Activated naive CD4-positive, alpha-beta T cell treated with anti-CD3 and anti-CD28 coated beads for 36 hours (primary cell): ENCODE results near the gene IKZF3. TPM values are rescaled to one million over a fixed set of nuclear protein-coding genes. Genes with fewer than 3 reads are reported as not detected.

ENCODE experiments used
- CTCF ChIA-PET: fragments of 350-600 bp; sonication (Branson Sonifier 250); formaldehyde crosslinking; loops from one replicate; lab custom pipeline; 2021; ENCODE audit warnings: antibody characterized with exemption; lab: Charles Lee
- DNase-seq: peaks from one replicate; pipeline ENCODE4 v3.0.0-alpha.2; 2020
- H3K27ac Mint-ChIP-seq: one replicate; pipeline ENCODE4 v1.8.0; 2021; ENCODE audit warnings: mild to moderate bottlenecking, mixed read lengths
- H3K27me3 Mint-ChIP-seq: one replicate; pipeline ENCODE4 v1.8.0; 2021; ENCODE audit warnings: low read depth, mixed read lengths
- H3K36me3 Mint-ChIP-seq: one replicate; pipeline ENCODE4 v1.8.0; 2021; ENCODE audit warnings: low read depth, mixed read lengths
- H3K4me1 Mint-ChIP-seq: one replicate; pipeline ENCODE4 v1.8.0; 2021; ENCODE audit warnings: low read depth, mixed read lengths
- H3K4me3 Mint-ChIP-seq: one replicate; pipeline ENCODE4 v1.8.0; 2021; ENCODE audit warnings: mild to moderate bottlenecking, moderate library complexity, mixed read lengths
- H3K9me3 Mint-ChIP-seq: one replicate; pipeline ENCODE4 v1.8.0; 2021; ENCODE audit warnings: mixed read lengths
- intact Hi-C: fragments of 100-400 bp; cut with micrococcal nuclease; formaldehyde crosslinking; loops from one replicate; pipeline ENCODE4 v1.15.1; 2023
- total RNA-seq, 2 experiments: library from RNA; stranded (reverse); gene quantifications; one replicate each; pipeline ENCODE4 v1.2.3, GENCODE V29; 2021

Gene IKZF3
- total RNA-seq, 2 experiments from 2014 or later = 34.2 to 36.1 TPM

GRCh38 chr17:39757931-39758873, 105.9 kb downstream of the IKZF3 start:
- CTCF ChIA-PET = no interaction called here
- intact Hi-C loops = no loop called here
- Mint-ChIP-seq H3K9me3 (no peaks in the 10 kb centered on the region), H3K27ac (peak overlapping the region; percentile 74), H3K4me3 (no peak overlapping the region), H3K4me1 (peaks cover 70% of the 10 kb centered on the region), H3K27me3 (no peaks in the 10 kb centered on the region), H3K36me3 (peaks cover 18% of the 10 kb centered on the region)
- peak; percentile 58 for DNase-seq

- no peak for DNase-seq
- Mint-ChIP-seq H3K9me3 (no peaks in the 10 kb centered on the region), H3K36me3 (peaks cover 11% of the 10 kb centered on the region), H3K27me3 (no peaks in the 10 kb centered on the region), H3K27ac (peak overlapping the region; percentile 74), H3K4me3 (no peak overlapping the region), H3K4me1 (peaks cover 68% of the 10 kb centered on the region)
- intact Hi-C loops = no loop called here
- CTCF ChIA-PET = interaction anchor here (0.9 kb wide), 1 partner anchor 122 kb away, joined by 3 read pairs; no protein-coding TSS in a partner anchor
Observed at GRCh38 chr17:39757176-39757662, 106.9 kb downstream of the IKZF3 start.

GRCh38 chr17:39756380-39757079, 107.6 kb downstream of the IKZF3 start:
- CTCF ChIA-PET = interaction anchor here (0.9 to 1.9 kb wide), 6 partner anchors 10 to 135 kb away, joined by 3 to 16 read pairs (median 3); no protein-coding TSS in a partner anchor
- Mint-ChIP-seq H3K36me3 (peaks cover 11% of the 10 kb centered on the region), H3K4me3 (no peak overlapping the region), H3K27ac (peak overlapping the region; percentile 53), H3K27me3 (no peaks in the 10 kb centered on the region), H3K9me3 (no peaks in the 10 kb centered on the region), H3K4me1 (peaks cover 69% of the 10 kb centered on the region)
- intact Hi-C loops = no loop called here
- no peak for DNase-seq

DNA sequence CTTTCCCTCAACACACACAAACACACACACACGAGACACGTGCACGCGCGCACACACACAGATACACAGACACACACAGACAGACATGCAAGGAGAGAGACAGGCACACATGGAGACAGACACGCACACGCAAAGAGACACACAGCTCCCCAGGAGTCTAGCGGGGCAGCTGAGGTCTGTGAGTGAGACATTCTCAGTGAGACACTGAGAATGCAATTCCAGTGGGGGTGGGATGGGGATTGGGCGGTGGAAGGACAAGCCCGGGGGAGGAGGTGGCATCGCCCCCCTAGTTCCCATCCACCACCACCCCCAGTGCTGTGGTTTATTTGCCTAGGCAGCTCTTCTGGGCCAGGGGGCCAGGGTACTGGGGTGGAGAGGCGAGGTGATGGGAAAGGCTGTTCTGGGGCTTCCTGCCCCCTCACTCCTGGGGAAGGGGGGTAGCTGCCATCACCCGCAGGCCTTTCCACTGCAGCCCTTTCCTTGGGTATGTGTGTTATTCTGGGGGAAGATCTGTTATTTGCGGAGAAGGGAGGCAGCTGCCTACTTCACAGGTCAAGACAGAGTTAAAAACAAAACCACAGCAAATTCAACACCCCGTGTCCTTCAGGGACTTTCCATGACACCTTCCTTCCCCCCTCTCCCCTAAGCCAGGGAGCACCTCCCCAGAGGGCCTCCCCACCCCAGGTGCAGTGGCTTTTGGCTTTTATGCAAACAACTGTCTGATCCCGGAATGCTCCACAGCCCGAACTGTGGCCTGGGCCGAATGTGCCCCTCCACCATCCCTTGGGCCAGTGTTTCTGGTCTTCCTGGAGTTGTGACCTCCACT, 108.3 kb downstream of the IKZF3 start:
- peak overlapping the region; percentile 46 for H3K27ac Mint-ChIP-seq
- H3K9me3 Mint-ChIP-seq = no peaks in the 10 kb centered on the region
- intact Hi-C loops = loop anchor here (2.0 kb wide), 3 partner anchors 25 to 69 kb away; partner anchors contain the start of gene MIEN1
- peak overlapping the region; percentile 30 for H3K4me3 Mint-ChIP-seq
- peaks cover 6% of the 10 kb centered on the region for H3K36me3 Mint-ChIP-seq
- H3K27me3 Mint-ChIP-seq = no peaks in the 10 kb centered on the region
- CTCF ChIA-PET = interaction anchor here (0.6 to 1.9 kb wide), 12 partner anchors 11 to 137 kb away, joined by 3 to 16 read pairs (median 3); no protein-coding TSS in a partner anchor
- H3K4me1 Mint-ChIP-seq = peaks cover 65% of the 10 kb centered on the region
- peak; percentile 51 for DNase-seq

GRCh38 chr17:39754958-39755553, 109.1 kb downstream of the IKZF3 start:
- peaks cover 4% of the 10 kb centered on the region for H3K36me3 Mint-ChIP-seq

GRCh38 chr17:39754161-39754957, 109.8 kb downstream of the IKZF3 start:
- peak overlapping the region; percentile 76 for H3K4me3 Mint-ChIP-seq
- CTCF ChIA-PET = interaction anchor here (0.7 to 1.9 kb wide), 9 partner anchors 22 to 183 kb away, joined by 3 to 16 read pairs (median 3); no protein-coding TSS in a partner anchor
- H3K36me3 Mint-ChIP-seq = peaks cover 4% of the 10 kb centered on the region
- H3K27me3 Mint-ChIP-seq = no peaks in the 10 kb centered on the region
- H3K4me1 Mint-ChIP-seq = peaks cover 59% of the 10 kb centered on the region
- no peaks in the 10 kb centered on the region for H3K9me3 Mint-ChIP-seq
- peak overlapping the region; percentile 59 for H3K27ac Mint-ChIP-seq
- DNase-seq = peak; percentile 96
- intact Hi-C loops = loop anchor here (1.0 to 5.0 kb wide), 12 partner anchors 16 to 352 kb away; partner anchors contain the start of genes CDK12, FBXL20, IKZF3 and MIEN1

More at GRCh38 chr17:39754958-39755553, 109.1 kb downstream of the IKZF3 start:
- Mint-ChIP-seq H3K9me3 (no peaks in the 10 kb centered on the region), H3K4me3 (peak overlapping the region; percentile 30), H3K27ac (peak overlapping the region; percentile 46), H3K27me3 (no peaks in the 10 kb centered on the region), H3K4me1 (peaks cover 62% of the 10 kb centered on the region)
- intact Hi-C loops = loop anchor here (1.0 to 5.0 kb wide), 12 partner anchors 15 to 353 kb away; partner anchors contain the start of genes CDK12, FBXL20, IKZF3 and MIEN1
- CTCF ChIA-PET = interaction anchor here (0.6 to 1.9 kb wide), 12 partner anchors 20 to 182 kb away, joined by 3 to 16 read pairs (median 3); no protein-coding TSS in a partner anchor
- no peak for DNase-seq

- H3K36me3 Mint-ChIP-seq = no peaks in the 10 kb centered on the region
- intact Hi-C loops = loop anchor here (1.0 to 5.0 kb wide), 12 partner anchors 17 to 351 kb away; partner anchors contain the start of genes CDK12, FBXL20, IKZF3 and MIEN1
- no peaks in the 10 kb centered on the region for H3K9me3 Mint-ChIP-seq
- peaks cover 54% of the 10 kb centered on the region for H3K4me1 Mint-ChIP-seq
- peak; percentile 46 for DNase-seq
- H3K4me3 Mint-ChIP-seq = peak overlapping the region; percentile 76
- CTCF ChIA-PET = interaction anchor here (0.6 to 1.6 kb wide), 6 partner anchors 24 to 160 kb away, joined by 3 to 15 read pairs (median 6); partner anchors contain the start of gene MIEN1
- peak overlapping the region; percentile 91 for H3K27ac Mint-ChIP-seq
- H3K27me3 Mint-ChIP-seq = no peaks in the 10 kb centered on the region
Observed at GRCh38 chr17:39753514-39754160, 110.5 kb downstream of the IKZF3 start.

DNA sequence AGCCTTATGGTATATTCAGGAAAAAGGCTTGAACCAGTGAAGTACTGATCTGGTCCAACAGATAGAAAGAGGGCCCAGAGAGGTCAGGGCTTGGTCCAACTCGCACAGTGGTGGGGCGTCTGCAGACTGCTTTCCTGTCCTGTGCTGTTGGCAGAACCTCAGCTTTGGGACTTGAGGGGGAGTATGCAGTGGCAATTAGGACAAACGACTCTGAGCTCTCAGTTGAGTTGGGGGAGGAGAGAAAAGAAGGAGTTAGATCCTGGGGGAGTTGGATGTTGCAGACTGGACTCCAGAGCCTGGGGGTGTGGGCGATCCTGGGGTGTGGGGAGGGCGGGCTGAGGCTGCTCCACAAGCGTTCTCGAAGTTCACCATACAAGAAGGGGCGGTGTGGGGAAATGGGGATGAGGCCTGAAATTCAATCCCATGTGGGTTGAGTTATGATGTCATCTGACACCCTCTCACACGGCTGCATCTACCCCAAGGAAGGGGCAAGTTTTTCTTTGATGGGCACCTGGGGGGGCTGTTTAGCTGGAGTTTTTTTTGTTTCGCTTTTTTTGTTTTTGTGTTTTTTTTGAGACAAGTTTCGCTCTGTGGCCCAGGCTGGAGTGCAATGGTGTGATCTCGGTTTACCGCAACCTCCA, 111.8 kb downstream of the IKZF3 start:
- Mint-ChIP-seq H3K4me3 (peak overlapping the region; percentile 76), H3K27me3 (no peaks in the 10 kb centered on the region), H3K4me1 (peaks cover 42% of the 10 kb centered on the region), H3K27ac (peak overlapping the region; percentile 65), H3K36me3 (no peaks in the 10 kb centered on the region), H3K9me3 (no peaks in the 10 kb centered on the region)
- CTCF ChIA-PET = interaction anchor here (0.6 to 1.6 kb wide), 5 partner anchors 22 to 650 kb away, joined by 5 to 15 read pairs (median 6); partner anchors contain the start of gene MIEN1
- intact Hi-C loops = loop anchor here (5.0 kb wide), 2 partner anchors 290 to 350 kb away; partner anchors contain the start of genes CDK12 and FBXL20
- DNase-seq = no peak

DNA sequence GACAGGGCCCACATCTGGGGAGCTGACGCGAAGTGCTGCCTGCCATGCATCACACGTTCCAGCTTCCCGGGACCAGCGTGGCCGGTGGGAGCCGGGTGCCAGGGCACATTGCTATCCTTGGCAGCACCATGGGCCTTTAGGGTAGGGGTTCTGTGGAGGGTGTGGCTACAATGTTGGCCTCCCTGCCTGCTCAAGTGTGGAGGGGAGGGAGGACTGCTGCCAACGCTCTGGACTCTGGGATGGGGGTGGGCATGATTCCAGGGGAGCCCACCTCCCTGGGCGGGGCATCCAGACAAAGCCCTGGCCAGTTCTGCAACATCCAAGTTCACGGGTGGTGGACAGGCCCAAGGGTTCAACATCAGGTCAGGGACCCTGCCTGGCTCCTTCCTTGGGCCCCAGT, 112.5 kb downstream of the IKZF3 start:
- H3K27me3 Mint-ChIP-seq = no peaks in the 10 kb centered on the region
- CTCF ChIA-PET = interaction anchor here (0.8 to 0.9 kb wide), 2 partner anchors 121 to 128 kb away, joined by 3 to 4 read pairs; no protein-coding TSS in a partner anchor
- H3K27ac Mint-ChIP-seq = no peak overlapping the region
- H3K9me3 Mint-ChIP-seq = no peaks in the 10 kb centered on the region
- DNase-seq = no peak
- H3K36me3 Mint-ChIP-seq = no peaks in the 10 kb centered on the region
- H3K4me3 Mint-ChIP-seq = no peak overlapping the region
- peaks cover 34% of the 10 kb centered on the region for H3K4me1 Mint-ChIP-seq
- intact Hi-C loops = loop anchor here (5.0 kb wide), 2 partner anchors 289 to 349 kb away; partner anchors contain the start of genes CDK12 and FBXL20
